ENCODE data around the gene MYO5B.

DNA sequence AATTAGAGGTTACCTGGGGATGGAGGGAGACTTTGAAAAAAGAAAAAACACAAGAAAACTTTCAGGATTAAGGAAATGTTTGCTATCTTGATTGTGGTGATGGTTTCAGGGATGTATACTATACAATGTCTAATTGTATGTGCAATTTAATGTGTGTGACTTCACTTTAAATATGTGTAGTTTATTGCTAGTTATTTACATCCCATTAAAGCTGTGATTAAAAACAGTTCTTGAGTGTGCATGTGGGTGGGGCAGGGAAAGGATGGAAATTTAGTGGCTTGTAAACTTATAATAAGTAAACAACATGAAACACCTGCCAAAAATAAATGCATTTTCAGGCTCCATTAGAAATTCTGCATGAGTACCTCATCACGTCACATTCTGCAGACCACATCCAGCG is 167.0 kb downstream of the MYO5B start:
- TF ChIP-seq, protein P1, sequence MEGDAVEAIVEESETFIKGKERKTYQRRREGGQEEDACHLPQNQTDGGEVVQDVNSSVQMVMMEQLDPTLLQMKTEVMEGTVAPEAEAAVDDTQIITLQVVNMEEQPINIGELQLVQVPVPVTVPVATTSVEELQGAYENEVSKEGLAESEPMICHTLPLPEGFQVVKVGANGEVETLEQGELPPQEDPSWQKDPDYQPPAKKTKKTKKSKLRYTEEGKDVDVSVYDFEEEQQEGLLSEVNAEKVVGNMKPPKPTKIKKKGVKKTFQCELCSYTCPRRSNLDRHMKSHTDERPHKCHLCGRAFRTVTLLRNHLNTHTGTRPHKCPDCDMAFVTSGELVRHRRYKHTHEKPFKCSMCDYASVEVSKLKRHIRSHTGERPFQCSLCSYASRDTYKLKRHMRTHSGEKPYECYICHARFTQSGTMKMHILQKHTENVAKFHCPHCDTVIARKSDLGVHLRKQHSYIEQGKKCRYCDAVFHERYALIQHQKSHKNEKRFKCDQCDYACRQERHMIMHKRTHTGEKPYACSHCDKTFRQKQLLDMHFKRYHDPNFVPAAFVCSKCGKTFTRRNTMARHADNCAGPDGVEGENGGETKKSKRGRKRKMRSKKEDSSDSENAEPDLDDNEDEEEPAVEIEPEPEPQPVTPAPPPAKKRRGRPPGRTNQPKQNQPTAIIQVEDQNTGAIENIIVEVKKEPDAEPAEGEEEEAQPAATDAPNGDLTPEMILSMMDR (IDR thresholded peaks at IDR 0.05), result no peak
- no peak for TF ChIP-seq POLR2A (IDR thresholded peaks at IDR 0.05)

Measured in Peyer's patch (tissue), 4 donors.